Measurements from ENCODE around the gene SREBF2. TPM values are rescaled to one million over a fixed set of nuclear protein-coding genes. Genes with fewer than 3 reads are reported as not detected.

SREBF2 gene
- total RNA-seq, 2 donors from 2014 or later = 159 to 192 TPM

- H3K36me3 ChIP-seq = peaks cover 41% of the 10 kb centered on the region
- H3K9me3 ChIP-seq = no peaks in the 10 kb centered on the region
- no peak for TF ChIP-seq CTCF (IDR thresholded peaks at IDR 0.05)
- H3K4me3 ChIP-seq = no peak overlapping the region
- DNase-seq = no peak
- no peak overlapping the region for H3K9ac ChIP-seq (ENCODE audit: low read depth in 2 of 2, low read length in 2 of 2)
- no peaks in the 10 kb centered on the region for H3K4me1 ChIP-seq
- H3K27ac ChIP-seq = no peak overlapping the region
- intact Hi-C loops (cut with DNase I) = no loop called here
- no peaks in the 10 kb centered on the region for H3K27me3 ChIP-seq
These were observed 42.8 kb downstream of the SREBF2 start for GRCh38 chr22:41875531-41876270.

DNA sequence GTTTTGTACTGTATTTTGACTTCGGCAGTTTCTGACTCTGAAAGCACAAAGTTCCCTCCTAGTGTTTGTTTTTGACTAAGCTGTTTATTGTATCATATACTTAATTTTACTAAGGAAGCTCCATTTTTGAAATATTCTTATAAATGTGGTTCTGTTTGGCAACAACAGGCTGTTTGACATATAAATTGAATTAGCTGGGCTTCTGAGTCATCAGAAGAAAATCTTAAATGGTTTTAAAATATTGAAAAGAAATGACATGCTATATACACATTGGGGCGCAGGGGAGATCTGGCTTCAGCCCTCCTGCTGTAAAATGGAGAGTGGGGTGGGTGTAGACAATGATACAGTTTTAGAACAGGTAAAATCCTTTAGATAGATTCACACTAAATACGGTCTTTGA, 43.4 kb downstream of the SREBF2 start:
- no peak for DNase-seq
- no peak for TF ChIP-seq CTCF (IDR thresholded peaks at IDR 0.05)
- H3K27me3 ChIP-seq = no peaks in the 10 kb centered on the region
- H3K27ac ChIP-seq = no peak overlapping the region
- no peak overlapping the region for H3K4me3 ChIP-seq
- intact Hi-C loops (cut with DNase I) = no loop called here
- H3K4me1 ChIP-seq = no peaks in the 10 kb centered on the region
- H3K9me3 ChIP-seq = no peaks in the 10 kb centered on the region
- H3K9ac ChIP-seq (ENCODE audit: low read depth in 2 of 2, low read length in 2 of 2) = no peak overlapping the region
- H3K36me3 ChIP-seq = peaks cover 46% of the 10 kb centered on the region

DNA sequence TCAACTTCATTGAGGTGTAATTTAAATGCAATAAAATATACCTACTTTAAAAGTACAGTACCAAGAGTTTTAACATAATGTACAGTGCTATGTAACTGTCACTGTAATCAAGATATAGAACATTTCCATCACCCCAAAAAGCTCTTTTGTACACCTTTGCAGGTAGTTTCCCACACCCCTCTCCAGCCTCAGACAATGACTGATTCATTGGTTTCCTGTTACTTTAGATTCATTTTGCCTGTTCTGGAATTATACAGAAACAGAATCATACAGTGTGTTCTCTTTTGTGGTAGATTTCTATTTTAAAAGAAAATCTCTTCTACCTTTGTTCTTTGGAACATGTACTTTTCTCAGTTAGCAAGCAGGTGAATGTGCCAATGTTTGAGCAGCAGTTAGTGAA, 43.8 kb downstream of the SREBF2 start:
- Histone ChIP-seq H3K27me3 (no peaks in the 10 kb centered on the region), H3K4me3 (no peak overlapping the region), H3K9me3 (no peaks in the 10 kb centered on the region), H3K27ac (no peak overlapping the region), H3K4me1 (no peaks in the 10 kb centered on the region), H3K36me3 (peaks cover 49% of the 10 kb centered on the region), H3K9ac (ENCODE audit: low read depth in 2 of 2, low read length in 2 of 2) (no peak overlapping the region)
- DNase-seq = no peak
- TF ChIP-seq CTCF (IDR thresholded peaks at IDR 0.05) = no peak
- intact Hi-C loops (cut with DNase I) = no loop called here

DNA sequence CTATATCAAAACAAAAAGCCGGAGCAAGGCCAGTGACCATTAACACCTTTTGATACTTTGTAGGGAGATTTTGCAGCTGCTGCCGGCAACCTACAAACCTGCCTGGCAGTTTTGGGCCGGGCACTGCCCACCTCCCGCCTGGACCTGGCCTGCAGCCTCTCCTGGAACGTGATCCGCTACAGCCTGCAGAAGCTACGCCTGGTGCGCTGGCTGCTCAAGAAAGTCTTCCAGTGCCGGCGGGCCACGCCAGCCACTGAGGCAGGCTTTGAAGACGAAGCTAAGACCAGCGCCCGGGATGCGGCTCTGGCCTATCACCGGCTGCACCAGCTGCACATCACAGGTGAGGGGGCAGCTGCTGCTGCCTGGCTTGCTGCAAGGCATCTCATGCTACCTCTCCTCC, 47.7 kb downstream of the SREBF2 start:
- Histone ChIP-seq H3K4me3 (no peak overlapping the region), H3K27me3 (no peaks in the 10 kb centered on the region), H3K9ac (ENCODE audit: low read depth in 2 of 2, low read length in 2 of 2) (no peak overlapping the region), H3K4me1 (no peaks in the 10 kb centered on the region), H3K27ac (no peak overlapping the region), H3K36me3 (peaks cover 57% of the 10 kb centered on the region), H3K9me3 (no peaks in the 10 kb centered on the region)
- no peak for TF ChIP-seq CTCF (IDR thresholded peaks at IDR 0.05)
- intact Hi-C loops (cut with DNase I) = no loop called here
- DNase-seq = no peak

GRCh38 chr22:41883400-41883799, 50.5 kb downstream of the SREBF2 start:
- H3K36me3 ChIP-seq = peaks cover 48% of the 10 kb centered on the region
- TF ChIP-seq CTCF (IDR thresholded peaks at IDR 0.05) = no peak
- intact Hi-C loops (cut with DNase I) = no loop called here
- no peaks in the 10 kb centered on the region for H3K9me3 ChIP-seq
- H3K27me3 ChIP-seq = no peaks in the 10 kb centered on the region
- no peak overlapping the region for H3K27ac ChIP-seq
- H3K4me3 ChIP-seq = no peak overlapping the region
- no peaks in the 10 kb centered on the region for H3K4me1 ChIP-seq
- no peak overlapping the region for H3K9ac ChIP-seq (ENCODE audit: low read depth in 2 of 2, low read length in 2 of 2)
- no peak for DNase-seq

All from colonic mucosa (tissue), 4 donors.